GM18907 (cell line): ENCODE measurements around the gene SETD2.
A peak's percentile ranks its signal among the peaks of the same experiment; 100 is the strongest.

ENCODE experiments used
- ATAC-seq: cut with Tn5 transposase; IDR thresholded peaks from one replicate; pipeline ENCODE4 v1.9.1; 2021; ENCODE audit warnings: mild to moderate bottlenecking, moderate library complexity; ENCODE audit not compliant: unreplicated experiment

Gene SETD2

DNA sequence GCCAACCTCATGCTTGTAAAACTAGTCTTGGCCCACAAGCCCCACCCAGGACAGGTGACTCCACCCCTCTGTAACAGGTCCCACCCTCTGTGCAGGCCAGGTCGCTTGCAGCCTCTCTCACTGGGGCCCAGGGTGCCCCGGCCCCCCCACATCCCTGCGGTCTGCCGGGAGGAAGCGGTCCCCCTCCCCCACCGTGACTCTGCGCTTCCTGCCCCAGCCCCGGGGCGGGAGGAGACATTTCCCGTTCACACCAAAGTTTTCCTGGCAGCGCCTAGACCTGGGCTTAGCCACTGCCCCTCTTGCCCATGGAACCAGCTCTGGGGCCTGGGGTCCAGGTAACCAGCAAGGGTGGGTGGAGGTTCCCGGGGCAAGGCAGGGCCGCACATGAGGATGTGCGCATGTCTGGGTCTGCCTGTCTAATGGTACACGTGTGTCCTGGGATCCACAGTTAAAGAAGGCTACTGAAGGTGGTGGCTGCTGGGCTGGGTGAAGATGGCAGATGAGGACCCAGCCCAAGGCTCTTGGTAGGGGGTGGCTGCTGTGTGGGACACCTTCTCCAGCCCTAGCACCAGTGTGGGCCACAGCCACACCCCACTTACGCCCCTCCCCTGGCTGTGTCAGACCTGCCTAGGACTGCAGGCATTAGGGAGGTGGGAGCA, 176.0 kb downstream of the SETD2 start:
- ATAC-seq, result peak; percentile 62

DNA sequence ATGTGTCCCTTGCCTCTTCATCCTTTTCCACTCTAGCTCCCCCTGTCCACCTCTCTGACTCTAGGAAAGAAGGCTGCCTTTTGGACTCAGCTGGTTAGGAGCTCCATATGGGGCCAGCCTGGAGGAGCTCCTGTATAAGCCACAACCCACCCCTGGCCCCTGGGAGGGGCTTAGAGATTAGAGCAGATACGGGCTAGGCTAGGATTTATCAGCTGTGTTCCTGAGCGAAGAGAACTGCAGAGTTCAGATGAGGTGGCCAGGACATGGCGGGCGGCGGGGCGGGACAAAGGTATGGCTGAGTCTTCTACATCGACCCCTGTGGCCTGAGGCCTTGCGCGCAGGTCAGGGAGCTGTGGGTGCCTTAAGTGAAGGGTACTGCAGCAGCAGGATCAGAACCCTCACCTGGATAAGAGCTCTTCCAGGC, 176.6 kb downstream of the SETD2 start:
- no peak for ATAC-seq

DNA sequence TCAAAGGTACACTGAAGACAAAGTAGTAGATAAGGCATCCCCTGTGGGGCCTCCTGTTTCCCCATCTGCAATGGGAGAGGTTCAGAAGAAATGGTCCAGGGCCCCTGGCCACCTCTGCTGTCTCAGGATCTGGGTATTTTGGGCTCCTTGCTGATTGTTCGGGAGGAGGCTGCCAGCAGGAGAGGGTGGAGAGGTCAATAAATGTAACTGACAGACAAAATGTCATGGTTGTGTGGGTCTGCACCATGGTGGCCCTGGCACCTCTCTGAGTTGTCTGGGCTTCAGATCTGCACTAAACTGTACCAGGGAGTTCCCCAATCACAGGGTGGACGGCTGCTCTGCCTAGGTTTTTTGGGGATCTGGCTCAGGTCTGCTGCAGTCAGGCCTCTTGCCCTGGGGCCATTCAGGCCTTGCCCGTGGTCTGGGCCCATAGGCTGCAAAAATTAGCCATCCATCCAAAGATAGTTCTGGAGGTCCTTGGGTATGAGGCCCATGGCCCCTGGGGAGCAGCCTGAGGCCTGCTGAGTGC, 177.1 kb downstream of the SETD2 start:
- no peak for ATAC-seq

DNA sequence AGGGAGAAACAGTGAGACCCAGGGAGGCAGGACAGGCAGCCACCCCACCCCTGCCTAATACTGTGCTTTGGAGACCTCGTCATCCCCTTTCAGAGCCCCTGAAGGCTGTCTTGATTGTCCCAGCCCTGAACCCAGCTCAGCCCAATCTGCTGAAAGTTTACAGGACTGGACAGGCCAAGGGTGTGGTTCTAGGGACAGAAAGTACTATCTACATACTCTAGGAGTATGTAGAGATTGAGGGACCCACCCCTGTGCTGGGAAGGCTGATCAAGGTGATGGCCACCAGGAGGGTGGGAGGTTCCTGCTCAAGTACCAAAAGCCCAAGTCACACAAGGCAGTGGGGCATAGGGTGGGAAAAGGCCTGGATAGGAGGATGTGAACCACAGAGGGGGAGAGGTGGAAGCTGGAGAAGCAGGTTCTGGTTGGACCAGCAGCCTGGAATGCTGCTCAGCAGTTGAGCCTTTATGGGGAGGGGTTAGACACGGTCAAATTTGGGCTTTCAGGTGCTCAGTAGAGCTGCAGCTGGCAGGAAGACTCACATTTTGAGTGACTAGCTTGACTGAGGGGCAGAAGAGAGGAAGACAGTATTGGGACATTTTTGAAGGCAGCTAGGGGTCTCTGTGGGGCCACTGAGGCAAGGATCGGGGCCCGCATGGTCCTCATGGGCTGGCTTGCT, 177.7 kb downstream of the SETD2 start:
- ATAC-seq, result no peak

- ATAC-seq, result no peak
These were observed 178.3 kb downstream of the SETD2 start for GRCh38 chr3:46985588-46985987.

- ATAC-seq, result no peak
These were observed 179.1 kb downstream of the SETD2 start for GRCh38 chr3:46984591-46985459.

- no peak for ATAC-seq
These were observed 181.4 kb downstream of the SETD2 start for GRCh38 chr3:46982546-46982945.

- ATAC-seq, result no peak
These were observed 181.9 kb downstream of the SETD2 start for GRCh38 chr3:46981932-46982471.

DNA sequence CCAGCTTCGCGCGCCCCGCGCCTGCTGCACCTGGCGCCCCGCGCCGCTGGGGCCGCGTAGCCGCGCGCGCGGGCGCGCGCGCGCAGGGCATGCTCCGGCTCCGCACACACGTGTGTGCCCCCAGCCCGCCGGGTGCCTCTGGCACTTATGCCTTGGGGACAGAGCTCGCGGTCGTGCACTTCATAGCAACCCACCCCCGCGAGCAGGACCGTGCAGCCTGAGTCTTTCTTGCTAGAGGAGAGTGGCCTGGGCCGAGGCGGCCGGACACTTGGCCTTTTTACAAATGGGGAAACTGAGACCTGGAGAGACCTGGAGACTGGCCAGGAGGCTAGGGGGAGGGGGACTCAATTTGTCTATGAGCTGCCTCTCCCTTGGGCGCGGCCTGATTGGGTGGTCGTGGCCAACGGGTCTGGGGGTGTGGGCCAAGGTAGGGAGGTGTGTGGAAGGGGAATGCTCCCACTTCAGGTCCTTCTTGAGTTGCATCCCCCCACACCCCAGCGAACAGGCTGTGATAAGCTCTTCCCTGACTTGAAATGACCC, 183.9 kb downstream of the SETD2 start:
- no peak for ATAC-seq

- ATAC-seq, result peak; percentile 74
These were observed 184.6 kb downstream of the SETD2 start, which contains the start of gene NBEAL2 for GRCh38 chr3:46978985-46979944. Gene NBEAL2, plus strand, starts transcription at chr3:46979666. Its CDS starts 196 bp downstream, at chr3:46979862.

DNA sequence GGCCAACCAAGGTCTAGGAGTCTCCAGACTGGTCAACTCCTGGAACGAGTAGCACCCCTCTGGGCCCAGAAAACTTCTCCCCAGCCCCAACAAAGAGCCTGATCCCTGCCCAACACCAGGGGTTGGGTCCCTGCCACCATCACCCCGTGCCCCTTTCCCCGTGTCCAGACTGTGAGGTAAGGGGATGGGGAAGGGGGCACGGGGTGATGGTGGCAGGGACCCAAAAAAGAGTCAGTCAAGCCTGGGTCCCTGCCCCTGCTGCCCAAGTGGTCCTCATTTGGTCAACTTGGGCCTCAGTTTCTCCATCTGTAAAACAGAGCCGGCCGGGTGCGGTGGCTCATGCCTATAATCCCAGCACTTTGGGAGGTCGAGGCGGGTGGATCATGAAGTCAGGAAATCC, 185.5 kb downstream of the SETD2 start:
- ATAC-seq, result no peak

GRCh38 chr3:46977811-46978195, 186.1 kb downstream of the SETD2 start:
- no peak for ATAC-seq

DNA sequence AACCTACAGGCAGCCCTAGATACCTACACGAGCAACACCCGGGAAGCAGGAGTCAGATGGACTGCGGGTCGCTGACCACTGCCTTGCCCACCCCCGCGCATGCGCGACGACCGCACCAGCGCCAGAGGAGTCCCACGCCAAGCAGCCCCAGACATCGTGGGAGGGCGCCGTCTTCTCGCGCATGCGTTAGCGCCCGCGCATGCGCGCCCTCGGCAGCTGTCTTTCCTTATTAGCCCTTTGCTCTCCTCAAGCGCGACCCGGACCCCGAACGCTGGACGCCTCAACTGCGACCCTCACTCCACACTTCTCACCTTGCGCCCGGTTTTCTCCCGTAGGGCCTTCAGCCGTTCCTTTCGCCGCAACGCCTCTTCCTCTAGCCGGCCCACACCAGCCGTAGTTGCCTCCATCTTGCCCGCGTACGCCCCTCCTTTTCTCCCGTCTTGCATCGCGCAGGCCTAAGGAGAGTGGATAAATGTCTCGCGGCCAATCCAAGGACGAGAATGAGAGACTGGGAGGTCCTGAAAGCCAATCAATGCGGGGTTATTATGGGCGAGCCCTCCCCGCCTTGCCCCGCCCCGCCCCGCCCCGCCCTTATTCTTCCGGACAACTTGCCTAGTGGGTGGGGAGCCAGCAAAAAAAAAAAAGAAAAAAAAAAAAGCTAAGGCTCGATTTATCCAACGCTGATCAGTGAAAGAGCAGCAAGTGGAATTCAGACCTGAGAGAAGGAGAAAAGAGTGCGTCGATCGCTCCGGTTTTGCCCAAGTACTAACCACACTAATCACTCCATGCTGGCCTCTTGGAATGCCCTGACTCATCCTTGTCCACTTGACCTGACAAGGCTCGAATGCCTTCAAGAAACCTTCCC, 187.4 kb downstream of the SETD2 start, which contains the start of gene CCDC12:
TSS of gene CCDC12 (minus strand) at position 420 of the 865 bp plus-strand sequence. CDS start at position 407, 13 bp downstream.
- peak; percentile 65 for ATAC-seq

- ATAC-seq, result no peak
These were observed 189.3 kb downstream of the SETD2 start for GRCh38 chr3:46974421-46975171.

- no peak for ATAC-seq
These were observed 191.5 kb downstream of the SETD2 start for GRCh38 chr3:46972396-46972795.

GRCh38 chr3:46971742-46972141, 192.2 kb downstream of the SETD2 start:
- ATAC-seq, result no peak

- no peak for ATAC-seq
These were observed 192.8 kb downstream of the SETD2 start for GRCh38 chr3:46971151-46971550.
